ENCODE measurements around the gene APOB. TPM values are rescaled to one million over a fixed set of nuclear protein-coding genes. Genes with fewer than 3 reads are reported as not detected.

Gene APOB
- total and polyA plus RNA-seq, 2 of the 13 experiments (the other 11 are each of a cell fraction or from before 2014, with no cell fraction given) = 1,569 to 2,515 TPM

- TF ChIP-seq HMGXB4 (CRISPR knock-in tag; IDR thresholded peaks at IDR 0.05; ENCODE audit: borderline replicate concordance in 1 of 2, low read depth in 1 of 2) (no peak), PHF20 (CRISPR knock-in tag; IDR thresholded peaks at IDR 0.05) (0 out of 2 replicates have a peak, but pooled peaks have one; percentile 22), NR2C2 (CRISPR knock-in tag; IDR thresholded peaks at IDR 0.05; ENCODE audit: borderline replicate concordance) (no peak), ZNF224 (CRISPR knock-in tag; IDR thresholded peaks at IDR 0.05) (no peak), ZNF563 (CRISPR knock-in tag; IDR thresholded peaks at IDR 0.05) (no peak), ZSCAN12 (CRISPR knock-in tag; IDR thresholded peaks at IDR 0.05) (no peak), NRL (CRISPR knock-in tag; IDR thresholded peaks at IDR 0.05; ENCODE audit: borderline replicate concordance) (no peak), ZBTB20 (CRISPR knock-in tag; IDR thresholded peaks at IDR 0.05; ENCODE audit: borderline replicate concordance, low read depth) (no peak), ZNF276 (CRISPR knock-in tag; IDR thresholded peaks at IDR 0.05; ENCODE audit: low read depth) (no peak)
- TF ChIP-seq, protein P1, sequence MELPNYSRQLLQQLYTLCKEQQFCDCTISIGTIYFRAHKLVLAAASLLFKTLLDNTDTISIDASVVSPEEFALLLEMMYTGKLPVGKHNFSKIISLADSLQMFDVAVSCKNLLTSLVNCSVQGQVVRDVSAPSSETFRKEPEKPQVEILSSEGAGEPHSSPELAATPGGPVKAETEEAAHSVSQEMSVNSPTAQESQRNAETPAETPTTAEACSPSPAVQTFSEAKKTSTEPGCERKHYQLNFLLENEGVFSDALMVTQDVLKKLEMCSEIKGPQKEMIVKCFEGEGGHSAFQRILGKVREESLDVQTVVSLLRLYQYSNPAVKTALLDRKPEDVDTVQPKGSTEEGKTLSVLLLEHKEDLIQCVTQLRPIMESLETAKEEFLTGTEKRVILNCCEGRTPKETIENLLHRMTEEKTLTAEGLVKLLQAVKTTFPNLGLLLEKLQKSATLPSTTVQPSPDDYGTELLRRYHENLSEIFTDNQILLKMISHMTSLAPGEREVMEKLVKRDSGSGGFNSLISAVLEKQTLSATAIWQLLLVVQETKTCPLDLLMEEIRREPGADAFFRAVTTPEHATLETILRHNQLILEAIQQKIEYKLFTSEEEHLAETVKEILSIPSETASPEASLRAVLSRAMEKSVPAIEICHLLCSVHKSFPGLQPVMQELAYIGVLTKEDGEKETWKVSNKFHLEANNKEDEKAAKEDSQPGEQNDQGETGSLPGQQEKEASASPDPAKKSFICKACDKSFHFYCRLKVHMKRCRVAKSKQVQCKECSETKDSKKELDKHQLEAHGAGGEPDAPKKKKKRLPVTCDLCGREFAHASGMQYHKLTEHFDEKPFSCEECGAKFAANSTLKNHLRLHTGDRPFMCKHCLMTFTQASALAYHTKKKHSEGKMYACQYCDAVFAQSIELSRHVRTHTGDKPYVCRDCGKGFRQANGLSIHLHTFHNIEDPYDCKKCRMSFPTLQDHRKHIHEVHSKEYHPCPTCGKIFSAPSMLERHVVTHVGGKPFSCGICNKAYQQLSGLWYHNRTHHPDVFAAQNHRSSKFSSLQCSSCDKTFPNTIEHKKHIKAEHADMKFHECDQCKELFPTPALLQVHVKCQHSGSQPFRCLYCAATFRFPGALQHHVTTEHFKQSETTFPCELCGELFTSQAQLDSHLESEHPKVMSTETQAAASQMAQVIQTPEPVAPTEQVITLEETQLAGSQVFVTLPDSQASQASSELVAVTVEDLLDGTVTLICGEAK (IDR thresholded peaks at IDR 0.05) = no peak
- TF ChIP-seq, protein P1 (CRISPR knock-in tag; IDR thresholded peaks at IDR 0.05) = no peak
- TF ChIP-seq, protein P2, sequence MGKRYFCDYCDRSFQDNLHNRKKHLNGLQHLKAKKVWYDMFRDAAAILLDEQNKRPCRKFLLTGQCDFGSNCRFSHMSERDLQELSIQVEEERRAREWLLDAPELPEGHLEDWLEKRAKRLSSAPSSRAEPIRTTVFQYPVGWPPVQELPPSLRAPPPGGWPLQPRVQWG (CRISPR knock-in tag; IDR thresholded peaks at IDR 0.05; ENCODE audit: borderline replicate concordance, low read depth) = no peak
Observed at GRCh38 chr2:21005700-21006422, 38.0 kb downstream of the APOB start (continued).

Measured in HepG2 (cell line).